GM10266 (cell line): ENCODE measurements around the gene NEGR1.

Experiments used
- DNase-seq: peaks from one replicate; pipeline ENCODE4 v3.0.0; 2012; ENCODE audit errors: extremely low spot score
- TF ChIP-seq, protein P1 (sequence below): IDR thresholded peaks from 2 replicates; pipeline ENCODE4 v1.5.1; 2012; ENCODE audit warnings: mild to moderate bottlenecking, low read depth; ENCODE audit not compliant: control insufficient read depth, insufficient read depth; ENCODE audit errors: missing control alignments

Gene NEGR1

DNA sequence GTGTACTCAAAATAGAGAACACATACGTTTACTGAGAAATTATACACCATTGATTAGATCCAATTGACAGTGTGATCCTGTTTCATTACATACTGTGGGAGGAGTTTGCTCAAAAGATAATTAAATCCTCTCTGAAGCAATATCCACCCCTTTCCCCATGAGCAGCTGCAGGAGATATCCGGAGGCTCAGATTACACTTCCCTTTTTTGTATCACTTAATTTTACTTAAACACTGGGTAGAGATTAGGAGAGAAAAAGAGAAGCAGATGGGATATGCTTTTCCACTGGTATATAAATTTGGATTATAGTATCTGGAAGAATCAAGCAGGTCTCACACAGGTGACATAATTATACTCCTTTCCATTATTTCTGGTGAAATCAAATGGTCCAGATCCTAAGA, 868.2 kb downstream of the NEGR1 start:
- DNase-seq, result no peak
- TF ChIP-seq, protein P1, sequence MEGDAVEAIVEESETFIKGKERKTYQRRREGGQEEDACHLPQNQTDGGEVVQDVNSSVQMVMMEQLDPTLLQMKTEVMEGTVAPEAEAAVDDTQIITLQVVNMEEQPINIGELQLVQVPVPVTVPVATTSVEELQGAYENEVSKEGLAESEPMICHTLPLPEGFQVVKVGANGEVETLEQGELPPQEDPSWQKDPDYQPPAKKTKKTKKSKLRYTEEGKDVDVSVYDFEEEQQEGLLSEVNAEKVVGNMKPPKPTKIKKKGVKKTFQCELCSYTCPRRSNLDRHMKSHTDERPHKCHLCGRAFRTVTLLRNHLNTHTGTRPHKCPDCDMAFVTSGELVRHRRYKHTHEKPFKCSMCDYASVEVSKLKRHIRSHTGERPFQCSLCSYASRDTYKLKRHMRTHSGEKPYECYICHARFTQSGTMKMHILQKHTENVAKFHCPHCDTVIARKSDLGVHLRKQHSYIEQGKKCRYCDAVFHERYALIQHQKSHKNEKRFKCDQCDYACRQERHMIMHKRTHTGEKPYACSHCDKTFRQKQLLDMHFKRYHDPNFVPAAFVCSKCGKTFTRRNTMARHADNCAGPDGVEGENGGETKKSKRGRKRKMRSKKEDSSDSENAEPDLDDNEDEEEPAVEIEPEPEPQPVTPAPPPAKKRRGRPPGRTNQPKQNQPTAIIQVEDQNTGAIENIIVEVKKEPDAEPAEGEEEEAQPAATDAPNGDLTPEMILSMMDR, result no peak

DNA sequence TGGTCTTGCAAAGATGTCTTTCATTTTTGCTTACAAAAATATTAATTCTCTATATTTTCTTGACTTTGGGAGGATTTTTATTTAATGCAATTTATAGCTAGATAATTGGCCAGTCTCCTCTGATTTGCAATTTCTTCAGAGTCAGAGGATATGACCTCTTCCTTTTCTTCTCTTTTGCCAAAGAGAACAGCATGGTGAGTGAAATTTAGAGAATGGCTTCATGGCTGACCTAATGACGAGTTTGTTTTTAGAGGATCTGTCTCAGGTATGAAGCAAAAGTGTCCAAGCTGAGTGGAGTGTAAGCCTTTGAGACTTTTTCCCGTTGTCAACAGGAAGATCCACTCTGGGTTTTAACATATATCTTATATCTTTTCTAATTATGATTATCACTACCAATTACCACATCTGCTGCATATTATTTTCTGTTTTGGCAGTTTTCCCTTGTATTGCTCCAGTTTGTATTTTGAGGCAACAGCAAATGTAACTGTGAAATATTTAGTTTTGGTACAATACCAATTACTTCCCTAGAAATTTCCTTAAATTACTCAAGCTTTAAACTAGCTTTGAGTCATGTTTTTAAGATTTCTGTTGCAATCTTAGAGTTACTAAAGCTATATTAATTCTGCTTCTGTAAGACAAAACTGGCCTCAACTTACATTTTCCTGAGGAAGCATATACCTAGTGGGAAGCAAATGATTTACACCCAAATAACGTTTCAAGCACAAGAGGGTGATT, 868.7 kb downstream of the NEGR1 start:
- no peak for DNase-seq
- TF ChIP-seq, protein P1, result no peak

DNA sequence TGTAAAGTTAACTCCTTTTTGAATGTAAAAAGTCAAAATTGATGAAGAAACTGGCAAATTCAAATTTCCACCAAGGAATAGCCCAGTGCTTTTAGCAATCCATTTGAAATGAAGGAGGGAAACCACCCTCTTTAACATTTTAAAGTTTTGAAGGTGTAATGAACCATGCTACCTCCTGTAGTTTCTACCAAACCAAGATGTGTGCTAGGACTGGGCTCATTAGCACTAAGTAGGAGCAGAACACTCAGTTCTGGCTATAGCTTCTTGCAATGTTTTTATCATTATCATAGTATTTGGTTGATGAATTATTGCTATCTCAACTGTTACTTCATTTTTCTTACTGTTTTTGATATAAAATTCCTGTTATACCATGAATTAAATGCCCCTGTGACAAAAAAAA, 882.3 kb downstream of the NEGR1 start:
- TF ChIP-seq, protein P1, result no peak

DNA sequence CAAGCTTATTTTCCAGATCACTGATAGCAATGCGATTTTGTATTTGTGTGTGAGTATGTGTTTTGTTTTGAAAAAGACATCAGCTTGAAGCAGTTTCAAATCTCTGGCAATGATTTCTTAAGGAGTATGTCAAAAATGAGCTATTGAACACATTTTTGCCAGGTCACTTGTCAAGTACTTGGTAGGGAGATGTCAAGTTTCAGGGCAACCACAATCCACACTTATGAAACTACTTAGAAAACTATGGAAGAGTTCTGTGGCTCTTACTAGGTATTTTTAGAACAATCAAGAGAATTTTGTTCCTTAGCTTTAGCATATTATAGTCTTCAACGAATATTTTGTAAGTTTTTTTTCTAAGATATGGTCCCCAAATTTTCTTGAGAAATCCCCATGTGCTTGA, 882.7 kb downstream of the NEGR1 start:
- TF ChIP-seq, protein P1, result no peak
- no peak for DNase-seq

More for the DNA sequence above, 882.3 kb downstream of the NEGR1 start:
- DNase-seq, result no peak

DNA sequence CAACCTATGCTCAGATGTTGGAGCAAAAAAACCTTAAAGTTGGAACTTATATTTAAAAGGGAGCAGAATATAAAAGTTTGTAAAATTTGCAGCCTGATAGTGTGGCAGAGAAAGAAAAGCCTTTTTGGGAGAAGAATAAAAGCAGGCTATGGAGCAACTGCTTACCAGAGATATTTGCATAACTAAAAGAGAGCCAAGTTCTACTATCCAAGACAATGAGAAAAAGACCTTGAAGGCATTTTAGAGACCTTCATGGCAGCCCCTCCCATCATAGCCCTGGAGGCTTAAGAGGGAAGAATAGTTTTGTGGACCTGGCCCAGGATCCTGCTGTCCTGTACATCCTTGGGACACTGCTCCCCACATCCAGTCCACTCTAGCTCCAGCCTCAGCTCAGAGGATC, 889.0 kb downstream of the NEGR1 start:
- TF ChIP-seq, protein P1, result no peak
- DNase-seq, result no peak

DNA sequence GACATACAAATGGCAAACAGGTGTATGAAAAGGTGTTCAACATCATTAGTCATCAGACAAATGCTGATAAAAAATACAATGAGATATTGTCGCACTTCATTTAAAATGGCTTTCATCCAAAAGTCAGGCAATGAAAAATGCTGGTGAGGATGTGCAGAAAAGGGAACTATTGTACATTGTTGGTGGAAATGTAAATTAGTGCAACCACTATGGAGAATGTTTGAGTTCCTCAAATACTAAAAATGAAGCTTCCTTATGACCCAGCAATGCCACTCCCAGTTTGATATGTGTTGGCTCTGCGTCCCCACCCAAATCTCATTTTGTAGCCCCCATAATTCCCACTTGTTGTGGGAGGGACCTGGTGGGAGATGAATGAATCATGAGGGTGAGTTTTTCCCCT, 891.8 kb downstream of the NEGR1 start:
- TF ChIP-seq, protein P1, result no peak
- no peak for DNase-seq

DNA sequence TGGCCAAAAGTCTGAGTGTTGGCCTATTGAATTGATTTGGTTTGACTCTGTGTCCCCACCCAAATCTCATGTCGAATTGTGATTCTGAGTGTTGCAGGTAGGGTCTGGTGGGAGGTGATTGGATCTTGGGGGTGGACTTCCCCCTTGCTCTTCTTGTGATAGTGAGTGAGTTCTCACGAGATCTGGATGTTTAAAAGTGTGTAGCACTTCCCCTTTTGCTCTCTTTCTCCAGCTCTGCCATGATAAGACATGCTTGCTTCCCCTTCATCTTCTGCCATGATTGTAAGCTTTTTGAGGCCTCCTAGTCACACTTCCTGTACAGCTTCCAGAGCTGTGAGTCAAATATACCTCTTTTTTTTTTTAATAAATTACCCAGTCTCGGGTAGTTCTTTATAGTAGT, 904.5 kb downstream of the NEGR1 start:
- no peak for DNase-seq
- TF ChIP-seq, protein P1, result no peak
